GM23338 (cell line): ENCODE data around the gene KRT9. TPM values are rescaled to one million over a fixed set of nuclear protein-coding genes. Genes with fewer than 3 reads are reported as not detected.
"Not testable (repeated sequence)": the region's sequence is repeated elsewhere in the genome, so short reads cannot be mapped to it uniquely, and the experiment has no call there.

ENCODE experiments used
- ATAC-seq: fragments of 200-7000 bp; cut with Tn5 transposase; 3 replicates; pipeline ENCODE4 v1.9.1; 2020
- DNase-seq: peaks from one replicate; pipeline ENCODE4 v3.0.0-alpha.2; 2015; ENCODE audit warnings: low spot score
- H2AFZ ChIP-seq: fragments of 200-600 bp; sonication (generic); 2 replicates; pipeline ENCODE4 v1.8.0; 2016; ENCODE audit warnings: antibody characterized with exemption, mild to moderate bottlenecking, moderate library complexity
- H3F3A ChIP-seq: fragments of 200-600 bp; sonication (generic); replicated peaks from 2 replicates; pipeline ENCODE4 v1.8.0; 2017; ENCODE audit warnings: antibody characterized with exemption, mixed run types, low read depth
- H3K27ac ChIP-seq: fragments of 200-600 bp; sonication (generic); 2 replicates; pipeline ENCODE4 v1.6.1; 2016; ENCODE audit warnings: low read depth
- H3K27me3 ChIP-seq: fragments of 200-600 bp; sonication (generic); 2 replicates; pipeline ENCODE4 v1.8.0; 2016; ENCODE audit warnings: mild to moderate bottlenecking, mixed run types, moderate library complexity; ENCODE audit not compliant: insufficient read depth
- H3K36me3 ChIP-seq: fragments of 200-600 bp; sonication (generic); 2 replicates; pipeline ENCODE4 v1.8.0; 2016; ENCODE audit warnings: mild to moderate bottlenecking; ENCODE audit not compliant: insufficient read depth
- H3K4me1 ChIP-seq: fragments of 200-600 bp; sonication (generic); 2 replicates; pipeline ENCODE4 v1.8.0; 2016; ENCODE audit warnings: mild to moderate bottlenecking, moderate library complexity; ENCODE audit not compliant: insufficient read depth
- H3K4me2 ChIP-seq: fragments of 200-600 bp; sonication (generic); 2 replicates; pipeline ENCODE4 v1.7.1; 2017; ENCODE audit warnings: mixed run types
- H3K4me3 ChIP-seq: fragments of 200-600 bp; sonication (generic); 2 replicates; pipeline ENCODE4 v1.6.1; 2016; ENCODE audit warnings: mixed run types
- H3K79me2 ChIP-seq: fragments of 200-600 bp; sonication (generic); replicated peaks from 2 replicates; pipeline ENCODE4 v1.8.0; 2017; ENCODE audit warnings: mild to moderate bottlenecking; ENCODE audit not compliant: insufficient read depth
- H3K9me2 ChIP-seq: fragments of 200-600 bp; sonication (generic); 2 replicates; pipeline ENCODE4 v1.8.0; 2017; ENCODE audit not compliant: insufficient read depth
- H4K20me1 ChIP-seq: fragments of 200-600 bp; sonication (generic); replicated peaks from 2 replicates; pipeline ENCODE4 v1.8.0; 2017; ENCODE audit warnings: mild to moderate bottlenecking; ENCODE audit not compliant: insufficient read depth
- H3K27ac Mint-ChIP-seq: 2 replicates; pipeline ENCODE4 v1.8.0; 2020; ENCODE audit warnings: inconsistent platforms, mild to moderate bottlenecking, moderate library complexity, mixed read lengths
- H3K27me3 Mint-ChIP-seq: 3 replicates; pipeline ENCODE4 v1.8.0; 2022; ENCODE audit warnings: low read depth, mild to moderate bottlenecking, moderate library complexity, mixed read lengths, inconsistent platforms; ENCODE audit not compliant: insufficient read depth, poor library complexity
- H3K36me3 Mint-ChIP-seq: 3 replicates; pipeline ENCODE4 v1.8.0; 2021; ENCODE audit warnings: low read depth, mild to moderate bottlenecking, inconsistent platforms, moderate library complexity, mixed read lengths
- H3K4me1 Mint-ChIP-seq: 3 replicates; pipeline ENCODE4 v1.8.0; 2020; ENCODE audit warnings: mild to moderate bottlenecking, inconsistent platforms, mixed read lengths
- H3K4me3 Mint-ChIP-seq: 3 replicates; pipeline ENCODE4 v1.8.0; 2021; ENCODE audit warnings: moderate library complexity, mild to moderate bottlenecking, inconsistent platforms, mixed read lengths
- H3K9me3 Mint-ChIP-seq: 3 replicates; pipeline ENCODE4 v1.8.0; 2020; ENCODE audit warnings: moderate library complexity, mild to moderate bottlenecking, inconsistent platforms, mixed read lengths
- CTCF ChIP-seq, 2 experiments: fragments of 200-600 bp in 1 of 2; sonication (generic) in 1 of 2; conservative IDR thresholded peaks; 2 replicates each; pipeline versions ENCODE4 v1.5.1 to v1.6.1; 2016 to 2017; ENCODE audit warnings: antibody characterized with exemption in 2 of 2, low read depth in 2 of 2, mild to moderate bottlenecking in 2 of 2, moderate library complexity in 1 of 2
- EZH2 ChIP-seq: fragments of 200-600 bp; sonication (generic); IDR thresholded peaks from one replicate; pipeline ENCODE4 v1.8.0; 2017; ENCODE audit warnings: antibody characterized with exemption, mild to moderate bottlenecking, low read depth; ENCODE audit not compliant: unreplicated experiment
- POLR2AphosphoS5 ChIP-seq: IDR thresholded peaks from 2 replicates; pipeline ENCODE4 v1.6.1; 2016; ENCODE audit warnings: antibody characterized with exemption, low read depth
- STAT1 ChIP-seq: IDR thresholded peaks from one replicate; pipeline ENCODE4 v1.6.1; 2016; ENCODE audit warnings: antibody characterized with exemption; ENCODE audit not compliant: unreplicated experiment
- ZNF331 ChIP-seq: fragments of 250-450 bp; sonication (Bioruptor Pico); IDR thresholded peaks from 2 replicates; pipeline ENCODE4 v1.5.0; 2020; ENCODE audit warnings: low read depth, mild to moderate bottlenecking, moderate library complexity
- ZNF462 ChIP-seq: fragments of 250-450 bp; sonication (Bioruptor Pico); IDR thresholded peaks from 2 replicates; pipeline ENCODE4 v1.5.0; 2020; ENCODE audit warnings: mild to moderate bottlenecking, moderate library complexity
- polyA plus RNA-seq: library from polyadenylated mRNA; unstranded; fragments of >200 nt; fragmentation: Nextera tagmentation; extraction: Ambion mirVana; gene quantifications from 2 replicates; pipeline ENCODE4 v1.2.1, GENCODE V29; 2016
- total RNA-seq: library from RNA; depleted of rRNA; stranded (reverse); fragments of >200 nt; shearing (Covaris generic); gene quantifications from 2 replicates; pipeline ENCODE4 v1.2.3, GENCODE V29; 2014
- TF ChIP-seq, protein P1 (sequence below): IDR thresholded peaks from 2 replicates; pipeline ENCODE4 v1.6.1; 2016; ENCODE audit warnings: antibody characterized with exemption

Gene KRT9
- total and polyA plus RNA-seq, 2 experiments from 2014 or later: not detected

DNA sequence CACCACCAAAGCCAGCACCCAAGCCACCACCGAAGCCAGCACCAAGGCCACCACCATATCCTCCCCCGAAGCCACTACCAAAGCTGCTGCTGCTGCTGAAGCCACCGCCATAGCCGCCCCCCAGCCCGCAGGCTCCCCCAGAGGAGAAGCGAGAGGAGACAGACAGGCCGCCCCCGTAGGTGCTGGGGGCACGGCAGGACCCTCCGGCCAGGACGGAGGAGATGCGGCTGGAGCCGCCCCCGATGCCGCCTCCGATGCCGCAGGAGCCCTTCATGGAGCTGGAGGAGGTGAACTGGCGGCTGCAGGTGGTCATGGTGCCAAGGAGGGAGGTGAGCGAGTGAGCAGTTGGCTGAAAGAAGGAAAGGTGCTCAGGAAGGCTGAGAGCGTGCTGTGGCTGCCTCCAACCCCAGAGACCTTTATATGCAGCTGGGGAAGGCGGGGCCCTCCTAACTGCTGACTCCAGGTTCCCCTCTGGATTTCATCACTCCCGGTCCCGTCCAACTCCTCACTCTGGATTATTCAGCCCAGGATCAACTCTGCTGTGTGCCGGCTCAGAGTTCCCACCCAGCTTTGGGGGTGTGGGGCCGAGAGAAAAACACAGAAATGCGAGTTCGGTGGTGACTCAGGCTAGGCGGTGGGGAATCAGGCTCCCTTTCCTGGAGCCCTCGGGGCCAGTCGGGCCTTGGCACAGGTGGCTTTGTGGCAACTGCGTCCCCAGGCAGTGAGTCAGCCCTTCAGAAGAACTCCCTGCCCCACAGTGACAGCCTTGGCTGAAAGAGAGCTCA is 40.7 kb upstream of the KRT9 start, which contains the start of gene KRT16:
TSS of gene KRT16 (minus strand) at position 392 of the 785 bp plus-strand sequence. CDS start at position 313, 79 bp downstream.
- H3K27me3 ChIP-seq, ATAC-seq, H3K36me3 Mint-ChIP-seq, H3K4me2 ChIP-seq, H3K4me3 ChIP-seq, H3K27ac Mint-ChIP-seq, H3K9me3 Mint-ChIP-seq, DNase-seq, H3K79me2 ChIP-seq, H3K4me3 Mint-ChIP-seq, H3K9me2 ChIP-seq, H4K20me1 ChIP-seq, H3F3A ChIP-seq, H3K4me1 ChIP-seq, H2AFZ ChIP-seq, H3K36me3 ChIP-seq, H3K27ac ChIP-seq: not testable (repeated sequence)
- Mint-ChIP-seq H3K27me3 (peaks cover 19% of the 10 kb centered on the region), H3K4me1 (peaks cover 16% of the 10 kb centered on the region; the same call in 2 of the 3 replicates)

DNA sequence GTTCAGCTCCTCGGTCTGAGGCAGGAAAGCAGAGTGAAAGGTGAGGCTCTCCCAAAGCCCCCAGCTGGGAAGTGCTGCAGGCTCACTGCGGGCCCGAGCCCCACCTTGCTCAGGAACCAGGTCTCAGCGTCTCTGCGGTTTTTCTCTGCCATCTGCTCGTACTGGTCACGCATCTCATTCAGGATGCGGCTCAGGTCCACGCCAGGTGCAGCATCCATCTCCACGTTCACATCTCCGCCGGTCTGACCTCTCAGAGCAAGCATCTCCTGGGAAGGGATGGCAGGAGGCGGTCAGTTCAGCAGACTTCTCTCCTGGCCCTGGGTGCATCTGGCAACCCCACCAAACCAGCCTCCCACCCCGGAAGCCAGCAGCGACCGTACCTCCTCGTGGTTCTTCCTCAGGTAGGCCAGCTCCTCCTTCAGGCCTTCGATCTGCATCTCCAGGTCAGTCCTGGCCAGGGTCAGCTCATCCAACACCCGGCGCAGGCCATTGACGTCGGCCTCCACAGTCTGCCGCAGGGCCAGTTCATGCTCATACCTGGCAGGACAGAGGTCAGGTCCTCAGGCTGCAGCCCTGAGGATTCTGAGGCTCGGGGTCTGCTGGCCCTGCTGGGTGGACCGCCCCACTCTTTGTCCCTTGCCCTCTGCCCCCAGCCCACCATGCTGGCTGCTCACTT is 39.2 kb upstream of the KRT9 start:
- Histone ChIP-seq H3K36me3 (no peaks in the 10 kb centered on the region), H3F3A (no peaks in the 10 kb centered on the region), H3K4me2 (no peak overlapping the region), H3K27me3 (no peaks in the 10 kb centered on the region), H3K4me3 (no peak overlapping the region), H4K20me1 (no peaks in the 10 kb centered on the region), H3K4me1 (no peaks in the 10 kb centered on the region), H3K79me2 (no peaks in the 10 kb centered on the region), H3K9me2 (no peaks in the 10 kb centered on the region), H2AFZ (no peak overlapping the region), H3K27ac (no peak overlapping the region)
- Mint-ChIP-seq H3K4me1 (peaks cover 13% of the 10 kb centered on the region; the same call in 2 of the 3 replicates), H3K27me3 (peaks cover 19% of the 10 kb centered on the region), H3K36me3 (no peaks in the 10 kb centered on the region), H3K27ac (no peak overlapping the region), H3K9me3 (peaks cover 12% of the 10 kb centered on the region), H3K4me3 (no peak overlapping the region)
- DNase-seq: no peak
- no peak for ATAC-seq
- TF ChIP-seq EZH2 (no peak), ZNF462 (CRISPR knock-in tag) (no peak), STAT1 (no peak), CTCF (conservative IDR thresholded peaks at IDR 0.05; ENCODE audit: low read depth in 2 of 2) (no peak), ZNF331 (no peak), POLR2AphosphoS5 (no peak)
- TF ChIP-seq, protein P1, sequence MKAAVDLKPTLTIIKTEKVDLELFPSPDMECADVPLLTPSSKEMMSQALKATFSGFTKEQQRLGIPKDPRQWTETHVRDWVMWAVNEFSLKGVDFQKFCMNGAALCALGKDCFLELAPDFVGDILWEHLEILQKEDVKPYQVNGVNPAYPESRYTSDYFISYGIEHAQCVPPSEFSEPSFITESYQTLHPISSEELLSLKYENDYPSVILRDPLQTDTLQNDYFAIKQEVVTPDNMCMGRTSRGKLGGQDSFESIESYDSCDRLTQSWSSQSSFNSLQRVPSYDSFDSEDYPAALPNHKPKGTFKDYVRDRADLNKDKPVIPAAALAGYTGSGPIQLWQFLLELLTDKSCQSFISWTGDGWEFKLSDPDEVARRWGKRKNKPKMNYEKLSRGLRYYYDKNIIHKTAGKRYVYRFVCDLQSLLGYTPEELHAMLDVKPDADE: no peak
